ENCODE measurements around the gene TRPM3.

DNA sequence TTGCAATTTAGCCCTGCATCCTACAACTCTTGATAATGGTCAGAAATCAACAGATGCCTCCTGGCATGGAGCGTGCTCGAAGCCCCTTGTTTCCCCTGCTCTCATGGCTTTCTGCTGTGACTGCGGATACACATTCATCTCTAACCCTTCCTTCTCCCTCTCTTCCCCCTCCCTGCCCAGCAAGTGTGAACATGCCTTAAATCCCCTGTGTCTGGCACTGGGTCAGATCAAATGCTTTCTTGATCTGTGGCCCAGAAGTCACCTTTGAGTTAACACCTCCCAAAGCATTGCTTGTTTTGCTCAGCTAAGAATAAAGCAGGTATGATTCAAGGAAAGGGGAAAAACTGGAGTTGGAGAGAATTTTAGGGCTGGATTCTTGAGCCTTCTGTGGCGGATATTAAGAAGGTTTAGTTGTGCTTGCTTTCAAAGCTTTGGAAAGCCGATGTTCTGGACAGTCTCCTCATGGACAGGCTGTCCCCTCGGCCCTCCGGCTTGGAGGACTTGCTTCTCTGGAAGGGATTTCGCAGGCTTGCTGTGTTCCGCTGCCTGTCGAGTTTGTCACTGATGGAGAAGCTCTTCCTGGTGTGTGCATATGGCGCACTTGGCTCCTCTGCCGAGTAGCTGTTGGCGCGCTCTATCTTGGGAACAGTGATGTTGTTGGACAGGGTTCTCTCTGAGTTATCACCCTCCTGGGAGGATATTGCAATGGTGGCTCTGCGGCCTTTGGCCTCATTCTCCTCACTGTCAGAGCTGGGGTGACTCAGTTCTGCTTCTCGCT is 585.7 kb downstream of the TRPM3 start:
- no peak for TF ChIP-seq POLR2AphosphoS5 (IDR thresholded peaks at IDR 0.05; ENCODE audit: insufficient read depth in 1 of 2, low read depth in 1 of 2)
- TF ChIP-seq, protein P1, sequence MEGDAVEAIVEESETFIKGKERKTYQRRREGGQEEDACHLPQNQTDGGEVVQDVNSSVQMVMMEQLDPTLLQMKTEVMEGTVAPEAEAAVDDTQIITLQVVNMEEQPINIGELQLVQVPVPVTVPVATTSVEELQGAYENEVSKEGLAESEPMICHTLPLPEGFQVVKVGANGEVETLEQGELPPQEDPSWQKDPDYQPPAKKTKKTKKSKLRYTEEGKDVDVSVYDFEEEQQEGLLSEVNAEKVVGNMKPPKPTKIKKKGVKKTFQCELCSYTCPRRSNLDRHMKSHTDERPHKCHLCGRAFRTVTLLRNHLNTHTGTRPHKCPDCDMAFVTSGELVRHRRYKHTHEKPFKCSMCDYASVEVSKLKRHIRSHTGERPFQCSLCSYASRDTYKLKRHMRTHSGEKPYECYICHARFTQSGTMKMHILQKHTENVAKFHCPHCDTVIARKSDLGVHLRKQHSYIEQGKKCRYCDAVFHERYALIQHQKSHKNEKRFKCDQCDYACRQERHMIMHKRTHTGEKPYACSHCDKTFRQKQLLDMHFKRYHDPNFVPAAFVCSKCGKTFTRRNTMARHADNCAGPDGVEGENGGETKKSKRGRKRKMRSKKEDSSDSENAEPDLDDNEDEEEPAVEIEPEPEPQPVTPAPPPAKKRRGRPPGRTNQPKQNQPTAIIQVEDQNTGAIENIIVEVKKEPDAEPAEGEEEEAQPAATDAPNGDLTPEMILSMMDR (IDR thresholded peaks at IDR 0.05), result no peak

Data from vagina (tissue), 2 donors.